ENCODE measurements around the gene IRX6. TPM values are rescaled to one million over a fixed set of nuclear protein-coding genes. Genes with fewer than 3 reads are reported as not detected.

IRX6 gene
- polyA plus RNA-seq (2013): 1.1 and 1.2 TPM in 2 replicates

DNA sequence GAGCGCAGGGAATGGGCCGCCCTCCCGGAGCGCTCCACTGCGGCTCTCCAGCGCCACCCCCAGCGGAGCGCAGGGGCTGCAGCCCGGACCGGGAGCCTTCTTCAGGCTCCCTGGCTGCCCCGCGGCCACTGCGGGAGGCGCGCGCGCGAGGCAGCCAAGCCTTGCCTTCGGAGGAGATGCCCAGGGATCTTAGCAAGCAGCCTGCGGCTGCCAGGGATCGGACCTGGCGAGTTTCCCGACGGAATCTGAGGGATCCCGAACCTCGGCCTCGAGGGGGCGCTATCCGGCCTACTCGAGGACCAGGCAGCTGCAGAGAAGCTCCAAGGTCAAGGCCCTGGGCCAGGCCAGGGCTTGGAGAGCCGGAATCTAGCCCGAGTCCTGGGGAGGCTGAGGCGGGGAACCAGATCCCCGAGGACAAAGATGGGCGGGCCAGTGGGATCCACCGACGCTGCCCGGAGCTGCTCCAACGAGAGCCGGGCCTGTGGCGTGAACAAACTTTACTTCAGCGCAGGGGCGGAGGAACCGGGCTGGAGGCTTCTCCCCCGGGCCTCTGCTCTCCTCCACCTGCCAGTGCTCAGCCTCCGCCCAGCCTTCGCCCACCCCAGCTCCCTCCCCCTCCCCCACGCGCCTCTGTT, at the start of gene IRX6:
IRX6 (plus strand) TSS at position 567 of the 635 bp plus-strand sequence. CDS start 889 bp downstream, outside the sequence.
- no peak within 1 kb of the TSS for H2AK5ac ChIP-seq (ENCODE audit: low read length)
- WGBS (ENCODE audit: extremely low coverage, insufficient coverage, insufficient read length): no CpG with 5 or more reads among the region's 49 CpGs
- H2BK5ac ChIP-seq (ENCODE audit: low read depth, low read length, poor library complexity): no peak within 1 kb of the TSS
- H2BK120ac ChIP-seq (ENCODE audit: insufficient read depth, low read length, poor library complexity): no peak within 1 kb of the TSS
- no peak within 1 kb of the TSS for H3K4ac ChIP-seq (ENCODE audit: low read depth, low read length)
- peaks cover 16 to 20% of the 10 kb centered on the region in 2 experiments for H3K4me1 ChIP-seq (ENCODE audit: control insufficient read depth in 1 of 2, insufficient read depth in 2 of 2, low read length in 2 of 2)
- H3K4me2 ChIP-seq (ENCODE audit: low read length): peak within 1 kb of the TSS; percentile 98
- no peaks in the 10 kb centered on the region for H3K9me3 ChIP-seq (ENCODE audit: insufficient read depth, low read depth, low read length)
- no peak within 1 kb of the TSS for H2BK12ac ChIP-seq (ENCODE audit: low read length)
- peak within 1 kb of the TSS; percentile 57 for H2AFZ ChIP-seq (ENCODE audit: insufficient read depth, low read length, poor library complexity)
- no peak within 1 kb of the TSS for H4K12ac ChIP-seq (ENCODE audit: low read depth, low read length)
- H3K18ac ChIP-seq (ENCODE audit: low read length): no peak within 1 kb of the TSS
- no peak within 1 kb of the TSS for H3K23ac ChIP-seq (ENCODE audit: low read length)
- peaks cover 2% of the 10 kb centered on the region for H3K79me1 ChIP-seq (ENCODE audit: low read length)
- H3K27ac ChIP-seq (ENCODE audit: low read depth, low read length): no peak within 1 kb of the TSS
- peaks cover 0 to 3% of the 10 kb centered on the region in 2 experiments for H3K36me3 ChIP-seq (ENCODE audit: control insufficient read depth in 1 of 2, insufficient read depth in 2 of 2, low read length in 2 of 2)
- peak within 1 kb of the TSS; percentile 68 for H3K4me3 ChIP-seq (ENCODE audit: low read depth, low read length)
- peaks cover 27% of the 10 kb centered on the region for H3K27me3 ChIP-seq (ENCODE audit: insufficient read depth, low read length)
- no peak within 1 kb of the TSS for H3K14ac ChIP-seq (ENCODE audit: low read length)
- H3K79me2 ChIP-seq (ENCODE audit: control insufficient read depth, insufficient read depth, low read length, poor library complexity): no peaks in the 10 kb centered on the region
- H4K91ac ChIP-seq (ENCODE audit: low read depth, low read length): peak within 1 kb of the TSS; percentile 8
- no peak for DNase-seq
- H4K8ac ChIP-seq (ENCODE audit: low read depth, low read length): peak within 1 kb of the TSS; percentile 9
- H3K9ac ChIP-seq (ENCODE audit: low read length): no peak within 1 kb of the TSS

DNA sequence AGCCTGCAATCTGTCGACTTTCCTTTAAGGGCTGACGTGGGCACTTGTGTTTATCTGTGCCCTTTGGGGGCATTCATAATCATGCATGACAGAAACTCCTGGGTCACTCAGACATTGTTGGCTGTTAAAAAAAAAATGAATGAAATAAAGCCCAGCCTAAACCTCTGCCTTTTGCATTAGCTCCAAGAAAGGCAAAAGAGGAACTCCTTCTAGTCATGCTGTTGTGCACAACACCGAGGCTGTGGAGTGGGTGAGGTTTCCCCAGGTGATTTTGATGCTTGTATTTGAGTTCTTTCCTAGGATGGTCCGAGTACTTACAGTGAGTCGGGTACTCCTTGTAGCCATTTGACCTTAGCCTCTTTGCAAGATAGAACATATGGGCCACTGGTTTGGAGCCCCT, 49.6 kb upstream of the IRX6 start:
- no peaks in the 10 kb centered on the region for H3K79me1 ChIP-seq (ENCODE audit: low read length)

DNA sequence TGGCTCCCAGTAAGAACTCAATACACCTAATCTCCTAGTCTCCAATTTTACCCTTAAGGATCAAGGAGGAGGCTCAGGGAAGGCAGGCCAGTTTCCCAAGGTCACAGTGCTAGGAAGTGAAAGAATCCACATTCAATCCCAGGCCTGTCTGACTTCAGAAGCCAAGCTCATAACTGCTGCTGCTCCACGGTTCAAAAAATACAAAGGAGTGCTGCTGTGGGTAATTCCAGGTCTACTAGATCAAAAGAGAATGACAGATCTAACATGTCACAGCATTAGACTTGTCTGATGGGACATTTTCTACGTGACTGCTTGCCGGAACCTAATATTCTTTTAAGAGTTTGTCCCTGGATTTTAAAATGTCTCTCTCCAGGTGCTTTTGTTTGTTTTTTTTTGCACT, 48.8 kb upstream of the IRX6 start:
- H3K14ac ChIP-seq (ENCODE audit: low read length): no peak overlapping the region
- H3K9me3 ChIP-seq (ENCODE audit: insufficient read depth, low read depth, low read length): no peaks in the 10 kb centered on the region
- H4K12ac ChIP-seq (ENCODE audit: low read depth, low read length): no peak overlapping the region
- H3K79me1 ChIP-seq (ENCODE audit: low read length): no peaks in the 10 kb centered on the region
- no peak overlapping the region for H3K4me3 ChIP-seq (ENCODE audit: low read depth, low read length)
- no peak overlapping the region for H3K4me2 ChIP-seq (ENCODE audit: low read length)
- DNase-seq: no peak
- H3K18ac ChIP-seq (ENCODE audit: low read length): no peak overlapping the region
- H2AFZ ChIP-seq (ENCODE audit: insufficient read depth, low read length, poor library complexity): no peak overlapping the region
- WGBS (ENCODE audit: extremely low coverage, insufficient coverage, insufficient read length): no CpG with 5 or more reads among the region's 3 CpGs
- H3K27ac ChIP-seq (ENCODE audit: low read depth, low read length): no peak overlapping the region
- no peaks in the 10 kb centered on the region for H3K27me3 ChIP-seq (ENCODE audit: insufficient read depth, low read length)
- H2AK5ac ChIP-seq (ENCODE audit: low read length): no peak overlapping the region
- H3K9ac ChIP-seq (ENCODE audit: low read length): no peak overlapping the region
- no peak overlapping the region for H2BK12ac ChIP-seq (ENCODE audit: low read length)
- H4K91ac ChIP-seq (ENCODE audit: low read depth, low read length): no peak overlapping the region
- H3K79me2 ChIP-seq (ENCODE audit: control insufficient read depth, insufficient read depth, low read length, poor library complexity): no peaks in the 10 kb centered on the region
- H3K36me3 ChIP-seq (ENCODE audit: control insufficient read depth in 1 of 2, insufficient read depth in 2 of 2, low read length in 2 of 2): no peaks in the 10 kb centered on the region
- no peak overlapping the region for H3K4ac ChIP-seq (ENCODE audit: low read depth, low read length)
- no peak overlapping the region for H3K23ac ChIP-seq (ENCODE audit: low read length)
- H2BK120ac ChIP-seq (ENCODE audit: insufficient read depth, low read length, poor library complexity): no peak overlapping the region
- no peaks in the 10 kb centered on the region for H3K4me1 ChIP-seq (ENCODE audit: control insufficient read depth in 1 of 2, insufficient read depth in 2 of 2, low read length in 2 of 2)
- no peak overlapping the region for H4K8ac ChIP-seq (ENCODE audit: low read depth, low read length)
- H2BK5ac ChIP-seq (ENCODE audit: low read depth, low read length, poor library complexity): no peak overlapping the region

More for the DNA sequence above, 49.6 kb upstream of the IRX6 start:
- no CpG with 5 or more reads among the region's 5 CpGs for WGBS (ENCODE audit: extremely low coverage, insufficient coverage, insufficient read length)
- no peak overlapping the region for H3K4ac ChIP-seq (ENCODE audit: low read depth, low read length)
- H3K14ac ChIP-seq (ENCODE audit: low read length): no peak overlapping the region
- no peak overlapping the region for H2AFZ ChIP-seq (ENCODE audit: insufficient read depth, low read length, poor library complexity)
- H3K18ac ChIP-seq (ENCODE audit: low read length): no peak overlapping the region
- H4K91ac ChIP-seq (ENCODE audit: low read depth, low read length): no peak overlapping the region
- no peaks in the 10 kb centered on the region for H3K36me3 ChIP-seq (ENCODE audit: control insufficient read depth in 1 of 2, insufficient read depth in 2 of 2, low read length in 2 of 2)
- no peak overlapping the region for H3K4me3 ChIP-seq (ENCODE audit: low read depth, low read length)
- H3K4me2 ChIP-seq (ENCODE audit: low read length): no peak overlapping the region
- H3K9ac ChIP-seq (ENCODE audit: low read length): no peak overlapping the region
- no peak overlapping the region for H2BK12ac ChIP-seq (ENCODE audit: low read length)
- H3K9me3 ChIP-seq (ENCODE audit: insufficient read depth, low read depth, low read length): no peaks in the 10 kb centered on the region
- H2BK5ac ChIP-seq (ENCODE audit: low read depth, low read length, poor library complexity): no peak overlapping the region
- DNase-seq: no peak
- no peaks in the 10 kb centered on the region for H3K4me1 ChIP-seq (ENCODE audit: control insufficient read depth in 1 of 2, insufficient read depth in 2 of 2, low read length in 2 of 2)
- no peak overlapping the region for H3K23ac ChIP-seq (ENCODE audit: low read length)
- H4K12ac ChIP-seq (ENCODE audit: low read depth, low read length): no peak overlapping the region
- no peak overlapping the region for H2BK120ac ChIP-seq (ENCODE audit: insufficient read depth, low read length, poor library complexity)
- H3K79me2 ChIP-seq (ENCODE audit: control insufficient read depth, insufficient read depth, low read length, poor library complexity): no peaks in the 10 kb centered on the region
- H2AK5ac ChIP-seq (ENCODE audit: low read length): no peak overlapping the region
- no peak overlapping the region for H3K27ac ChIP-seq (ENCODE audit: low read depth, low read length)
- H3K27me3 ChIP-seq (ENCODE audit: insufficient read depth, low read length): no peaks in the 10 kb centered on the region
- no peak overlapping the region for H4K8ac ChIP-seq (ENCODE audit: low read depth, low read length)

- Histone ChIP-seq H3K27me3 (ENCODE audit: insufficient read depth, low read length) (no peaks in the 10 kb centered on the region), H2BK5ac (ENCODE audit: low read depth, low read length, poor library complexity) (no peak overlapping the region), H3K23ac (ENCODE audit: low read length) (no peak overlapping the region), H3K4me2 (ENCODE audit: low read length) (no peak overlapping the region), H3K27ac (ENCODE audit: low read depth, low read length) (no peak overlapping the region), H4K91ac (ENCODE audit: low read depth, low read length) (no peak overlapping the region), H2AFZ (ENCODE audit: insufficient read depth, low read length, poor library complexity) (no peak overlapping the region), H3K18ac (ENCODE audit: low read length) (no peak overlapping the region), H4K8ac (ENCODE audit: low read depth, low read length) (no peak overlapping the region), H2BK120ac (ENCODE audit: insufficient read depth, low read length, poor library complexity) (no peak overlapping the region), H3K4me3 (ENCODE audit: low read depth, low read length) (no peak overlapping the region), H3K9ac (ENCODE audit: low read length) (no peak overlapping the region), H2BK12ac (ENCODE audit: low read length) (no peak overlapping the region), H3K36me3 (ENCODE audit: control insufficient read depth in 1 of 2, insufficient read depth in 2 of 2, low read length in 2 of 2) (no peaks in the 10 kb centered on the region), H3K79me2 (ENCODE audit: control insufficient read depth, insufficient read depth, low read length, poor library complexity) (no peaks in the 10 kb centered on the region), H4K12ac (ENCODE audit: low read depth, low read length) (no peak overlapping the region), H3K4me1 (ENCODE audit: control insufficient read depth in 1 of 2, insufficient read depth in 2 of 2, low read length in 2 of 2) (no peaks in the 10 kb centered on the region), H3K79me1 (ENCODE audit: low read length) (no peaks in the 10 kb centered on the region), H3K14ac (ENCODE audit: low read length) (no peak overlapping the region), H2AK5ac (ENCODE audit: low read length) (no peak overlapping the region), H3K4ac (ENCODE audit: low read depth, low read length) (no peak overlapping the region), H3K9me3 (ENCODE audit: insufficient read depth, low read depth, low read length) (no peaks in the 10 kb centered on the region)
- no CpG with 5 or more reads among the region's 6 CpGs for WGBS (ENCODE audit: extremely low coverage, insufficient coverage, insufficient read length)
- no peak for DNase-seq
These were observed 48.1 kb upstream of the IRX6 start for GRCh38 chr16:55275869-55276268.
